NB4 (cell line): ENCODE data around the gene FAM72D.
"Not testable (repeated sequence)": the region's sequence is repeated elsewhere in the genome, so short reads cannot be mapped to it uniquely, and the experiment has no call there.

Experiments
- POLR2A ChIP-seq: IDR thresholded peaks from 2 replicates; pipeline ENCODE4 v1.6.1; 2011; ENCODE audit warnings: mild to moderate bottlenecking; ENCODE audit not compliant: insufficient read length; ENCODE audit errors: extremely low read depth
- TF ChIP-seq, protein P1 (sequence below): IDR thresholded peaks from one replicate; pipeline ENCODE4 v1.5.1; 2012; ENCODE audit warnings: low read depth, low read length

DNA sequence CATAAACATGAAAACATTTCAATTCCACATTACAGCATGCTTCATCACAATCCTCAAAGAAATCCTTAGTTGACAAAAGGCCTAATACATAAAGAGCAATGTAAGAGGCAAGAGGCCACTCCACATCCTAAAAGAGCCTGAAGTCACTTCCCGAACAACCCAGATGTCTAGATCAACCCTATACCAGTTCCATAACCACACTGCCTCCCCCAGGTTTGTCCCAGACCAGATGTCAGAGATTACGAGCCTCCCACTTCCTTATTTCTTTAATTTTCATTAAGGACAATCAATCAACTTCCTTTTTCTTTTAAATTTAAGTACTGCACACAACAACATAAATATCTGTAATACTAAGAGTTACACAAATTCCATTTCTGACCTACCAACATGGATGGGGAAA is 16.0 kb upstream of the FAM72D start:
- TF ChIP-seq, protein P1, sequence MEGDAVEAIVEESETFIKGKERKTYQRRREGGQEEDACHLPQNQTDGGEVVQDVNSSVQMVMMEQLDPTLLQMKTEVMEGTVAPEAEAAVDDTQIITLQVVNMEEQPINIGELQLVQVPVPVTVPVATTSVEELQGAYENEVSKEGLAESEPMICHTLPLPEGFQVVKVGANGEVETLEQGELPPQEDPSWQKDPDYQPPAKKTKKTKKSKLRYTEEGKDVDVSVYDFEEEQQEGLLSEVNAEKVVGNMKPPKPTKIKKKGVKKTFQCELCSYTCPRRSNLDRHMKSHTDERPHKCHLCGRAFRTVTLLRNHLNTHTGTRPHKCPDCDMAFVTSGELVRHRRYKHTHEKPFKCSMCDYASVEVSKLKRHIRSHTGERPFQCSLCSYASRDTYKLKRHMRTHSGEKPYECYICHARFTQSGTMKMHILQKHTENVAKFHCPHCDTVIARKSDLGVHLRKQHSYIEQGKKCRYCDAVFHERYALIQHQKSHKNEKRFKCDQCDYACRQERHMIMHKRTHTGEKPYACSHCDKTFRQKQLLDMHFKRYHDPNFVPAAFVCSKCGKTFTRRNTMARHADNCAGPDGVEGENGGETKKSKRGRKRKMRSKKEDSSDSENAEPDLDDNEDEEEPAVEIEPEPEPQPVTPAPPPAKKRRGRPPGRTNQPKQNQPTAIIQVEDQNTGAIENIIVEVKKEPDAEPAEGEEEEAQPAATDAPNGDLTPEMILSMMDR = not testable (repeated sequence)
- not testable (repeated sequence) for TF ChIP-seq POLR2A
